HUES48 (cell line): ENCODE data around the gene ADGRD1.

Experiments used
- H3K27ac ChIP-seq: one replicate; pipeline ENCODE4 v1.7.0; 2013; ENCODE audit warnings: low read depth, low read length, inconsistent platforms
- H3K27me3 ChIP-seq: 2 replicates; pipeline ENCODE4 v1.6.1; 2013; ENCODE audit warnings: mild to moderate bottlenecking, low read length; ENCODE audit not compliant: control insufficient read depth, insufficient read depth
- H3K36me3 ChIP-seq: 2 replicates; pipeline ENCODE4 v1.6.1; 2013; ENCODE audit warnings: low read length; ENCODE audit not compliant: control insufficient read depth, insufficient read depth
- H3K4me1 ChIP-seq: 2 replicates; pipeline ENCODE4 v1.6.1; 2013; ENCODE audit warnings: mild to moderate bottlenecking, low read length; ENCODE audit not compliant: control insufficient read depth, insufficient read depth
- H3K4me3 ChIP-seq: 2 replicates; pipeline ENCODE4 v1.5.1; 2013; ENCODE audit warnings: mild to moderate bottlenecking, low read depth, low read length
- H3K9ac ChIP-seq: 2 replicates; pipeline ENCODE4 v1.6.1; 2013; ENCODE audit warnings: mild to moderate bottlenecking, low read depth, low read length, moderate library complexity
- H3K9me3 ChIP-seq: 2 replicates; pipeline ENCODE4 v1.6.1; 2013; ENCODE audit warnings: low read length; ENCODE audit not compliant: control insufficient read depth, insufficient read depth

The ADGRD1 gene

DNA sequence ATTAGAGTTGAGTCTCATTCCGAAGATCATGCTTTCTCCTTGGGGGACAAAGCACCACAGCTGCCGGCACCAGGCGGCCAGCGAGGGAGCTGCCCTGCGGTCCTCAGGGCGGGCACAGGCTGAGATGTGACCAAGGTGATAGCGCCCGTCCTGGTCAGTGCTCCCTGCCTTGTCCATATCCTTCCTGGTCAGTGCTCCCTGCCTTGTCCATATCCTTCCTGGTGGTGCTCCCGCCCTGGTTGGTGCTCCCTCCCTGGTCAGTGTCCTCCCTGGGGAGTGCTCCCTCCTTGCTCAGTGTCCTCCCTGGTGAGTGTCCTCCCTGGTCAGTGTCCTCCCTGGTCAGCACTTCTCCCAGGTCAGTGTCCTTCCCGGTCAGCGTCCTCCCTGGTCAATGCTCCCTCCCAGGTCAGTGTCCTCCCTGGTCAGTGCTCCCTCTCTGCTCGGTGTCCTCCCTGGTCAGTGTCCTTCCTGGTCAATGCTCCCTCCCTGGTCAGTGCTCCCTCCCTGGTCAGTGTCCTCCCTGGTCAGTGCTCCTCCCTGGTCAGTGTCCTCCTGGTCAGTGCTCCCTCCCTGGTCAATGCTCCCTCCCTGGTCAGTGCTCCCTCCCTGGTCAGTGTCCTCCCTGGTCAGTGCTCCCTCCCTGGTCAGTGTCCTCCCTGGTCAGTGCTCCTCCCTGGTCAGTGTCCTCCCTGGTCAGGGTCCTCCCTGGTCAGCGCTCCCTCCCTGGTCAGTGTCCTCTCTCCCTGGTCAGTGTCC is 92.2 kb downstream of the ADGRD1 start:
- H3K4me1 ChIP-seq, result no peaks in the 10 kb centered on the region
- no peaks in the 10 kb centered on the region for H3K27me3 ChIP-seq
- H3K36me3 ChIP-seq, result no peaks in the 10 kb centered on the region
- no peak overlapping the region for H3K27ac ChIP-seq
- no peaks in the 10 kb centered on the region for H3K9me3 ChIP-seq
- H3K4me3 ChIP-seq, result no peak overlapping the region
- no peak overlapping the region for H3K9ac ChIP-seq

DNA sequence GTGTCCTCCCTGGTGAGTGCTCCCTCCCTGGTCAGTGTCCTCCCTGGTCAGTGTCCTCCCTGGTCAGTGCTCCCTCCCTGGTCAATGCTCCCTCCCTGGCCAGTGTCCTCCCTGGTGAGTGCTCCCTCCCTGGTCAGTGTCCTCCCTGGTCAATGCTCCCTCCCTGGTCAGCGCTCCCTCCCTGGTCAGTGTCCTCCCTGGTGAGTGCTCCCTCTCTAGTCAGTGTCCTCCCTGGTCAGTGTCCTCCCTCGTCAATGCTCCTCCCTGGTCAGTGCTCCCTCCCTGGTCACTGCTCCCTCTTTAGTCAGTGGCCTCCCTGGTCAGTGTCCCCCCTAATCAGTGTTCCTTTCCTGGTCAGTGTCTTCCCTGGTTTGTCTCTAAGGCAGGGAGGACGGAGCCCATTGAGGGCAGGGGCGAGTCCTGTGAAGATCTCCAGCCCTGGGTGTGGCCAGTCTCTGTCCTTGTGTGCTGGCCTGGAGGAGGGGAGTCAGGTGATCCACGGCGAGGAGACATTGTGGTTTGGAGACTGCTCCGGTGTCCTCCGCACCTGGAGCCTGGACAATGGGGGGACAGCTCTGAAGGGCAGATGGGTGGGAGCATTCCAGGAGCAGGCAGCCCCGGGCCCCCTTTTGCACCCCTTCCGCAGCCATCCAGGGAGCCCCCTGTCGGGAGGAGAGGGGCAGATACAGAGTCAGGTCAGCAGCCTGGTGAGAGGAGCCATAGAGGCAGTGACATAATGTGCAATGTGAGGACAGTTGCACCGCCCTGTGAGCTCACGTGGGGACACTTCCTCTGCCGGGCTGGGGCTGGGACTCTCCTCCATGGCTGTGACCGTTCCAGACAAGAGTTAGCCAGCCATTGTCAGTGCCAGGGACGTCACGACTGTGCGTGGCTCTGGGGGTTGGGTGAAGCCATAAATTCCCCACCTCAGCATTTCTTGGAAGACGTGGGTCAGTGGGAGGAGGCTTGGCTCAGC is 93.4 kb downstream of the ADGRD1 start:
- Histone ChIP-seq H3K9me3 (no peaks in the 10 kb centered on the region), H3K27ac (no peak overlapping the region), H3K4me1 (no peaks in the 10 kb centered on the region), H3K36me3 (no peaks in the 10 kb centered on the region), H3K27me3 (no peaks in the 10 kb centered on the region), H3K4me3 (no peak overlapping the region), H3K9ac (no peak overlapping the region)

DNA sequence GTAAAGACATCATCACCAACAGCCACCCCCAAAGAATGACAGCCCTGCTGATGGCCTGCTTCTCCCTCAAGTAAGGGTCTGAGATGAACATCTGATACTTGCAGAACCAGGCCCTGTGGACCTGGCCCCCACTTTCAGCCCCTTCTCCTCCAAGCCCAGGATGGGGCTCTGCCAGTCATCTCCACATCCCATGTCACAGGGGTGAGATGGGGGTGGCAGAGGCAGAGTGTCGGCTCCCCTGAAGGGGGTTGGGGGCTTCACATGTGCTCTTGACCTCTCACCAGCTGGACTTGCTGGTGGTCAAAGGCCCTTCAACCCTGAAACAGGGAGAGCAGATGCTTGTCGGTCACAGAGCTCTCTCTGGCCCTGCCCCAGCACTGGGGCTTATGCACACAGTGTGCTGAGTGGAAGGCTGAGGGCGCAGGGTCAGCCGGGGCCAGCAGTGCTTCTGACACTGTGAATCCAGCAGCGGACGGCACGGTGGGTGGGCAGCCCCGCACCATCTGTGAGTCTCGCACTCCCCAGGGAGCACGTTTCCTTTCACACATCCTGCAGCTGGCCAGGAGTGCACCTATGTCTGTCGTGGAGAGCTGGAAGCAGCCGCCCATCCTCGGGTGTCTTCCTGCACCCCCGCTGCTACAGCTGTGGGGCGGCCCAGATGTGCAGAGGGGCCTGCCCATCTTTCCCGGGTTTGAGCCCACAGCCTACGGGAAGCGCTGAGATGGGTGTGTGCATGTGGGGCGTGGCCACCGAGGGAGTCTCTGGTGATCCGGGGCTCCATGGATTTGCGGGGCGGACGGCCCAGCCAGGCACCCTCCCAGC is 94.3 kb downstream of the ADGRD1 start:
- H3K4me1 ChIP-seq, result no peaks in the 10 kb centered on the region
- no peaks in the 10 kb centered on the region for H3K9me3 ChIP-seq
- no peak overlapping the region for H3K9ac ChIP-seq

DNA sequence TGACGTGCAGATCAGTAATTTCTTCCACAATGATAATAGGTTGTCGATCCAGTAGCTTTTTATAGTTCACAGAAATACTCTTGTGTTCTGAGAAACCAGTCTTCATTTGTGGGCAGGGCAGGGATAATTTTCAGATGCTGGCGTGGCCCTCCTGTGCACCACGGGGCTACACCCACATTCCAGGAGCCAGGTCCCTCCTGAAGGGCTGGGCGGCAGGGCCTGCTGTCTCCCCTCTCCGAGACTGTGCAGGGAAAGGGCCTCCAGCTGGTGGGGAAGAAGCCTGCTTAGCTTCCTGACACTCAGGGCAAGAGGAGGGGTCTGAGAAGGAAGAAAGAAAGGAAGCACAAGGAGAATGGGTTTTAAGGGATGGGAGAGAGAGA is 94.9 kb downstream of the ADGRD1 start:
- no peak overlapping the region for H3K4me3 ChIP-seq

More for the DNA sequence above, 94.3 kb downstream of the ADGRD1 start:
- no peaks in the 10 kb centered on the region for H3K36me3 ChIP-seq
- H3K27me3 ChIP-seq, result no peaks in the 10 kb centered on the region
- H3K4me3 ChIP-seq, result no peak overlapping the region
- no peak overlapping the region for H3K27ac ChIP-seq

DNA sequence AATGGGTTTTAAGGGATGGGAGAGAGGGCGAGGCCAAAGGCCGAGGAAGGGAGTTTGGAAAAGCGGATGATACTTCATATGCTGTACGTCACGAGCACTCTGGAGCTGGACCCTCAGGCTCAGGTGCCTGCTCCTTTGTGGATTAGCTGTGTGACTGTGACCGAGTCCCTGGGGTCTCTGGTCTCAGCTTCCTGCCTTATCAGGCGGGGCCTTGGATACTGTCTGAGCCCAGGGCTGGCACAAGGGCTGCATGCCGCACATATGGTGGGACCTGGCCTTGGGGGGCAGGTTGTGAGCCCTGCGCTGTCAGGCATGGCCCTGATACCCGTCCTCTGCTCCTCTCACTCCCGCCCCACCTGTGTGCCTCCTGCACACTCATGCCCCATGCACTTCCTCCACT is 95.3 kb downstream of the ADGRD1 start:
- Histone ChIP-seq H3K36me3 (no peaks in the 10 kb centered on the region), H3K9me3 (no peaks in the 10 kb centered on the region), H3K4me3 (no peak overlapping the region), H3K4me1 (no peaks in the 10 kb centered on the region), H3K27ac (no peak overlapping the region), H3K9ac (no peak overlapping the region), H3K27me3 (no peaks in the 10 kb centered on the region)

More for the DNA sequence above, 94.9 kb downstream of the ADGRD1 start:
- Histone ChIP-seq H3K36me3 (no peaks in the 10 kb centered on the region), H3K27ac (no peak overlapping the region), H3K27me3 (no peaks in the 10 kb centered on the region), H3K4me1 (no peaks in the 10 kb centered on the region), H3K9ac (no peak overlapping the region), H3K9me3 (no peaks in the 10 kb centered on the region)

DNA sequence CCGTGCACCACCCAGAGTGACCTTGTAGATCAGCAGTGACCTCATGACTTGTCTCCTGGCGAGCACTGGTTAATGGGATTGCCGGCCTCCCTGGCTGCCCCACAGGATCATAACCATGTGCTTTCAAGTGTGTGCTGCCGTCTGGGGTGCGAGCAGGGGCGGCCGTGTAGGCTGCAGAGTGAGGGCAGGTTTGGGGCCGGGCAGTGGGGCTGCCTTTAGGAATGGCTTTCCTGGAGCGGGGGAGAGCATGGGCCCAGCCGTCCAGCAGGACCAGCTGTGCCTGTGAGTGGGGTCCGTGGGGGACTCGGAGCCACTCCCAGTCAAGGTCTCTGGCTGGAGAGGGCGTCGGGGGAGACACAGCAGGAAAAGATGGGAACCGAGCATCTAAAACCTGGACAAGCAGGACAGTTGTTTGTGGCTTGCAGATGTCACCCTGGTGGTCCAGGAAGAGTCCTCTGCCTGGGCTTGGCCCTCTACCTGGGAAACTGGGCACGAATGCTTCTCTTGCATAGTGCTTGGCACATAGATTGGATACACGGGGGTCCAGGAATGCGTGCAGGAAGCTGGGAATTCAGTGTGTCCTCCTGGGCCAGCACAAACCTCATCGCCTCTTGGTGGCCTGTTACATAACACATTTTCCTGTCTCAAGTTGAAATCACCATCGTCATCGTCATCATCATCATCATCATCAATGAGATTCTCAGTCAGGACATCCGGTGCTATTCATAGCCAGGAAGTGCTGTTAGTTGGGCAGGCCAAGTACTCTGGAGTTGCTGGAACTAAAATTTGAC is 96.0 kb downstream of the ADGRD1 start:
- H3K27ac ChIP-seq, result no peak overlapping the region
- no peaks in the 10 kb centered on the region for H3K36me3 ChIP-seq
- no peaks in the 10 kb centered on the region for H3K27me3 ChIP-seq
- H3K9ac ChIP-seq, result no peak overlapping the region
- no peaks in the 10 kb centered on the region for H3K9me3 ChIP-seq
- H3K4me1 ChIP-seq, result no peaks in the 10 kb centered on the region
- H3K4me3 ChIP-seq, result no peak overlapping the region

DNA sequence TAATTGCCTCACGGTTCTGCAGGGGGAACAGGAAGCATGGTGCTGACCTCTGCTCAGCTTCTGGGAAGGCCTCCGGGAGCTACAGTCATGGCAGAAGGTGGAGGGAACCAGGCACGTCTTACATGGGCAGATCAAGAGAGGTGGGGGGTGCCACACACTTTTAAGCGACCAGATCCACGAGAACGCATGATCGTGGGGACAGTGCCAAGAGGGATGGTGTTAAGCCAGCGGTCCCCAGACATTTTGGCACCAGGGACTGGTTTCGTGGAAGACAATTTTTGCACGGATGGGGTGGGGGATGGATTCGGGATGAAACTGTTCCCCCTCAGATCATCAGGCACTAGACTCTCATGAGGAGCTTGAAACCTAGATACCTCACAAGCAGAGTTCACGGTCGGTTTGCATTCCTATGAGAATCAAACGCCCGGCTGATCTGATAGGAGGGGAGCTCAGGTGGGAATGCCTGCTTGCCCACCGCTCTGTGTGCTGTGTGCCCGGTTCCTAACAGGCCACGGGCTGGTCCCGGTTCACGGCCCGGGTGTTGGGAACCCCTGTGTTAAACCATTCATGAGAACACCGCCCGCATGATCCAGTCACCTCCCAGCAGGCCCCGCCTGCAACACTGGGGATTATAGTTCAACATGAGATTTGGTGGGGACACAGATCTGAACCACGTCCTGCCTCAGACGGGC is 96.9 kb downstream of the ADGRD1 start:
- Histone ChIP-seq H3K9ac (no peak overlapping the region), H3K36me3 (no peaks in the 10 kb centered on the region), H3K27me3 (no peaks in the 10 kb centered on the region), H3K4me3 (no peak overlapping the region), H3K27ac (no peak overlapping the region), H3K9me3 (no peaks in the 10 kb centered on the region), H3K4me1 (no peaks in the 10 kb centered on the region)

DNA sequence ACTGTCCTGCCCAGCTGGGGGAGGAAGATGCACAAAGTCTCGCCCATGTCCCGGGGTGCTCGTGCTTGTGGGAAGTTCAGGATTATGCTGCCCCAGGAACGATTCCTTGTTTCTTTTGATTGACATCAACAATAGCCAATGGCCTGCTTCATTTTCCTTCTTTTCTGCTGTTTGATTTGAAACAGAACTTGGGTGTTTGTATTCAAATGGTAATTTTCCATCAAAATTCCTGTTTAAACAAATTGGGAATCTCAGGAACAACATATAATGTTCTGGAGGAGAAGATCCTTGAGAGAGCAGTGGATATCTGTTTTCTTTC is 97.4 kb downstream of the ADGRD1 start:
- H3K9me3 ChIP-seq, result no peaks in the 10 kb centered on the region
- no peaks in the 10 kb centered on the region for H3K4me1 ChIP-seq
- H3K27me3 ChIP-seq, result no peaks in the 10 kb centered on the region

DNA sequence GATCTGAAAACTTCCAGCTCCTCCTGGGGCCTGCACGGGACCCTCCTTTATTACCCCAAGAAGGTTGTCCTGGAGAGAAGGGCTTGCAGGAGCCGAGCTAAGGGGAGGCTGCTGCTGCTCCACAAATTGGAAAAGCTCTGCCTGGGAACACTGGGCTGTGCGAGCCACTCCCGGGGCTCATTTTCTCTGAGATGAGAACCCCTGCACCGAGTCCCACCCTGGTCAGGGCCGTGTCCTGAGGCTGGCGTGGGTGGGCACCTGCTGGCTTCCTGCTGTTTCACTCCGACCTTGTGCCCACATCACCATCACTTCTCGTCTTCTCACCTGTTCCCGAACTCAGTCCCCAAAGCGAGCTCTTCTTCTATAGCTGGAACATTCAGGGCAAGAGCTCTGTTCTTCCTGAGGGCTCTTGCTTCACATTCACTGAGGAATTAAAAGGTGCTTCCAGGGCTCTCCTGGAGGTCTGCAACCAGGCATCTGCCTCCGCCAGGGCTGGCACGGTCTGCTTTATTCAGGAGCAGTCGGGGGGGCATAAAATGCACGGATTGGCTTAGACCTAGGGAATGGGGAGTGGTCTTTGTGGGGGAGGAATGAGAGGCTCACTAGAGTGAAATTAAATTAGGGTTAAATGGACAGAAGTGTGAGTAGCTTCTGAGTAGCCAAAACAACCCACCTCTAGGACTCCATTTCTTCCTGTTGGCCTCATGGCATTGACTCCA is 98.5 kb downstream of the ADGRD1 start:
- H3K4me3 ChIP-seq, result no peak overlapping the region
- no peaks in the 10 kb centered on the region for H3K36me3 ChIP-seq
- no peaks in the 10 kb centered on the region for H3K9me3 ChIP-seq
- no peak overlapping the region for H3K9ac ChIP-seq
- no peaks in the 10 kb centered on the region for H3K27me3 ChIP-seq
- no peak overlapping the region for H3K27ac ChIP-seq
- H3K4me1 ChIP-seq, result no peaks in the 10 kb centered on the region

More for the DNA sequence above, 97.4 kb downstream of the ADGRD1 start:
- H3K36me3 ChIP-seq, result no peaks in the 10 kb centered on the region
- H3K9ac ChIP-seq, result no peak overlapping the region
- no peak overlapping the region for H3K27ac ChIP-seq
- H3K4me3 ChIP-seq, result no peak overlapping the region
